GM18502 (cell line): ENCODE measurements around the gene TOX2.

Experiments
- ATAC-seq: cut with Tn5 transposase; IDR thresholded peaks from one replicate; pipeline ENCODE4 v1.9.1; 2021; ENCODE audit warnings: mild to moderate bottlenecking; ENCODE audit not compliant: unreplicated experiment, poor library complexity

The TOX2 gene

GRCh38 chr20:43915211-43916072 lies 790 bp downstream of the TOX2 start:
- ATAC-seq = no peak

GRCh38 chr20:43916073-43916880 lies 1.6 kb downstream of the TOX2 start:
- ATAC-seq = no peak

- no peak for ATAC-seq
Measured at GRCh38 chr20:43916881-43917371, 2.3 kb downstream of the TOX2 start.

- ATAC-seq = no peak
Measured at GRCh38 chr20:43917380-43917779, 2.7 kb downstream of the TOX2 start.

GRCh38 chr20:43919686-43920403 lies 5.2 kb downstream of the TOX2 start:
- ATAC-seq = no peak

GRCh38 chr20:43920797-43921196 lies 6.1 kb downstream of the TOX2 start:
- no peak for ATAC-seq

- no peak for ATAC-seq
Measured at GRCh38 chr20:43921227-43921780, 6.7 kb downstream of the TOX2 start.

GRCh38 chr20:43922614-43923013 lies 8.0 kb downstream of the TOX2 start:
- ATAC-seq = no peak

- no peak for ATAC-seq
Measured at GRCh38 chr20:43923322-43923721, 8.7 kb downstream of the TOX2 start.

- ATAC-seq = no peak
Measured at GRCh38 chr20:43923917-43924316, 9.3 kb downstream of the TOX2 start.

GRCh38 chr20:43925215-43925614 lies 10.6 kb downstream of the TOX2 start:
- ATAC-seq = no peak

- ATAC-seq = no peak
Measured at GRCh38 chr20:43925801-43926200, 11.1 kb downstream of the TOX2 start.

GRCh38 chr20:43926287-43927050 lies 11.8 kb downstream of the TOX2 start:
- no peak for ATAC-seq

- ATAC-seq = no peak
Measured at GRCh38 chr20:43931976-43932375, 17.3 kb downstream of the TOX2 start.

GRCh38 chr20:43934833-43935232 lies 20.2 kb downstream of the TOX2 start:
- no peak for ATAC-seq

- no peak for ATAC-seq
Measured at GRCh38 chr20:43936104-43936770, 21.6 kb downstream of the TOX2 start.

GRCh38 chr20:43936805-43937204 lies 22.2 kb downstream of the TOX2 start:
- no peak for ATAC-seq

GRCh38 chr20:43937591-43937990 lies 22.9 kb downstream of the TOX2 start:
- no peak for ATAC-seq

- no peak for ATAC-seq
Measured at GRCh38 chr20:43938017-43938655, 23.5 kb downstream of the TOX2 start.
